Activated CD8-positive, alpha-beta memory T cell treated with anti-CD3 and anti-CD28 coated beads for 48 hours (primary cell): ENCODE measurements around the gene AGPAT4.

ENCODE experiments used
- DNase-seq, 3 experiments: peaks; one replicate each; pipeline ENCODE4 v3.0.0-alpha.2; 2020; ENCODE audit warnings: low read depth in 2 of 3, low spot score in 2 of 3

The AGPAT4 gene

DNA sequence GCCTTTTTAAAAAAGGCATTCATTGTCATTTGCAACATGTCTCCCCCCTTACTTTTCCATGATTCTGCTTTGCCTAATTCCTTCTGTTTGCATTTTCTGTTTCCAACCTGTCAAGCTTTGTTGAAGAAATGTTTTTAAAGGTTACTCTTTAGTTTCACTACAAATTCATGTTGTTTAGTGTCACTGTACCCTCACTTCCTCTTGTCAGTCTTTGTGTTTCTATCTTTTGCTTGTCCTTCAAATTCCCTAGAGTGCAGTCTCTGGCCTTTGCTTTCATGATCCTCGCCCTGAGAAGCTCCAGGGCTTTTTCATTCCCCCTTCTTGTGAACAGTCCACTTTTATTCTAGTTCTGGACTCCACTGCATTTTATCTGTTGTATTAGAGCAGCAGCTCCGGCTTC lies 191.6 kb downstream of the AGPAT4 start:
- no peak for DNase-seq

DNA sequence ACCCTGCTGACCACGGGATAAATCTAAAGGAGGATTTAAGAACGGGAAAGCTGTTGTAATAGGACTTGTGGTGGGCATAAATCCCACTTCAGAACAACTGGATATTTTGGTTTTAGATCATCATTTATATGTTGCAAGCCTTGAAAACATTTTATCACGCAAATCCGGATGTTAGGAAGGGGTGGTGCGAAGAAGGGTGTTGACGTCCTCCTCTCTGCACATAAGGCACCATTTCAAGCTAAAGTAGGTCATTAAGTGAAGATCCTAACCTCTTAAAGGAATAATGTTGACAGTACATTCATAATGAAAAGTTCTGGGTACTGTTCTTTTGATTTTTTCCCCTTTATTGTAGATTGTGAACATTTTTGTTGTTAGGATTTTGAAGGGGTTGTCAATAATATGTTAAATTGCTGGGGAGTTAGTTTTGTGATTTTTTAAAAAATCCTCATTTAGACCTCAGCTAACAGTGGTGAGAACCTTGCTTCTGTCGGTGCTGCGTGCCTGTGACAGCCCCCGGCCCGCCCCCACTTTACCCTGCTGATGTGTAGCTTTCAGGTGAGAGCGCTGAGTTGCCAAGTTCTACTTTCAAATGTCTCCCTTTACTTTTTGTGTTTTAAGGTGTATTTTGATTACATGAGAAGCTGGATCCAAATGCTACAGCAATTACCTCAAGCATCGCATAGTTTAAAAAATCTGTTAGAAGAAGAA lies 193.4 kb downstream of the AGPAT4 start:
- DNase-seq, result no peak
